SK-N-SH treated with all-trans-retinoic acid at 6 μM for 48 hours (cell line): ENCODE data around the gene NOP56.

Experiments
- ATAC-seq: fragments of 200-7000 bp; cut with Tn5 transposase; 3 replicates; pipeline ENCODE4 v1.9.1; 2020; ENCODE audit warnings: mild to moderate bottlenecking, moderate library complexity
- ARNTL ChIP-seq: fragments of 450-650 bp; formaldehyde crosslinking; IDR thresholded peaks from 2 replicates; pipeline ENCODE4 v1.5.0; 2020; ENCODE audit warnings: low read depth, mild to moderate bottlenecking, moderate library complexity, borderline replicate concordance
- BACH2 ChIP-seq: fragments of 250-450 bp; sonication (Bioruptor Pico); IDR thresholded peaks from 2 replicates; pipeline ENCODE4 v1.9.0; 2021; ENCODE audit warnings: mild to moderate bottlenecking, borderline replicate concordance
- CREB5 ChIP-seq: fragments of 250-450 bp; sonication (Bioruptor Pico); IDR thresholded peaks from 2 replicates; pipeline ENCODE4 v1.5.1; 2020; ENCODE audit warnings: low read depth, mild to moderate bottlenecking, moderate library complexity
- CSDC2 ChIP-seq: fragments of 250-450 bp; sonication (Bioruptor Pico); IDR thresholded peaks from 2 replicates; pipeline ENCODE4 v1.5.0; 2020; ENCODE audit warnings: mild to moderate bottlenecking, moderate library complexity
- CSRNP3 ChIP-seq: fragments of 250-450 bp; sonication (Bioruptor Pico); IDR thresholded peaks from 2 replicates; pipeline ENCODE4 v1.5.1; 2021; ENCODE audit warnings: mild to moderate bottlenecking, moderate library complexity
- ESRRG ChIP-seq: fragments of 250-450 bp; sonication (Bioruptor Pico); IDR thresholded peaks from 2 replicates; pipeline ENCODE4 v1.6.1; 2021; ENCODE audit warnings: mild to moderate bottlenecking
- GLIS3 ChIP-seq: fragments of 250-450 bp; sonication (Bioruptor Pico); IDR thresholded peaks from 2 replicates; pipeline ENCODE4 v1.5.0; 2020; ENCODE audit warnings: mild to moderate bottlenecking, moderate library complexity
- ISL1 ChIP-seq: fragments of 250-450 bp; sonication (Bioruptor Pico); IDR thresholded peaks from 2 replicates; pipeline ENCODE4 v2.1.2; 2022; ENCODE audit warnings: mild to moderate bottlenecking, moderate library complexity
- OSR1 ChIP-seq: fragments of 250-450 bp; sonication (Bioruptor Pico); IDR thresholded peaks from 2 replicates; pipeline ENCODE4 v1.8.0; 2022; ENCODE audit warnings: moderate library complexity, mild to moderate bottlenecking, inconsistent platforms
- PATZ1 ChIP-seq: fragments of 250-450 bp; sonication (Bioruptor Pico); IDR thresholded peaks from 2 replicates; pipeline ENCODE4 v1.8.0; 2020; ENCODE audit warnings: mild to moderate bottlenecking, moderate library complexity, borderline replicate concordance
- POU6F1 ChIP-seq: fragments of 250-450 bp; sonication (Bioruptor Pico); IDR thresholded peaks from 2 replicates; pipeline ENCODE4 v1.8.0; 2021; ENCODE audit warnings: low read depth, mild to moderate bottlenecking, moderate library complexity, borderline replicate concordance
- PPARA ChIP-seq: fragments of 250-450 bp; sonication (Bioruptor Pico); IDR thresholded peaks from 2 replicates; pipeline ENCODE4 v1.5.0; 2020; ENCODE audit warnings: mild to moderate bottlenecking, borderline replicate concordance
- SNAI2 ChIP-seq: fragments of 250-450 bp; sonication (Bioruptor Pico); IDR thresholded peaks from 2 replicates; pipeline ENCODE4 v1.5.0; 2020; ENCODE audit warnings: mild to moderate bottlenecking, moderate library complexity
- TOX ChIP-seq: fragments of 250-450 bp; sonication (Bioruptor Pico); IDR thresholded peaks from 2 replicates; pipeline ENCODE4 v1.8.0; 2021; ENCODE audit warnings: mild to moderate bottlenecking, moderate library complexity, borderline replicate concordance
- TSHZ2 ChIP-seq: fragments of 250-450 bp; sonication (Bioruptor Pico); IDR thresholded peaks from 2 replicates; pipeline ENCODE4 v1.5.0; 2020; ENCODE audit warnings: mild to moderate bottlenecking, moderate library complexity
- ZC3H10 ChIP-seq: fragments of 250-450 bp; sonication (Bioruptor Pico); IDR thresholded peaks from 2 replicates; pipeline ENCODE4 v1.5.1; 2021; ENCODE audit warnings: mild to moderate bottlenecking, moderate library complexity
- ZFP3 ChIP-seq: fragments of 250-450 bp; sonication (Bioruptor Pico); IDR thresholded peaks from 2 replicates; pipeline ENCODE4 v1.5.0; 2020; ENCODE audit warnings: mild to moderate bottlenecking, moderate library complexity
- ZFP30 ChIP-seq: fragments of 450-650 bp; formaldehyde crosslinking; IDR thresholded peaks from 2 replicates; pipeline ENCODE4 v1.5.0; 2022; ENCODE audit warnings: mild to moderate bottlenecking, moderate library complexity
- ZNF565 ChIP-seq: fragments of 450-650 bp; formaldehyde crosslinking; conservative IDR thresholded peaks from 2 replicates; pipeline ENCODE4 v1.5.0; 2020; ENCODE audit warnings: low read depth, mild to moderate bottlenecking, moderate library complexity
- ZNF70 ChIP-seq: fragments of 450-650 bp; formaldehyde crosslinking; IDR thresholded peaks from 2 replicates; pipeline ENCODE4 v1.5.0; 2020; ENCODE audit warnings: mild to moderate bottlenecking, moderate library complexity
- ZNF8 ChIP-seq: fragments of 450-650 bp; formaldehyde crosslinking; IDR thresholded peaks from 2 replicates; pipeline ENCODE4 v1.5.0; 2020; ENCODE audit warnings: mild to moderate bottlenecking, moderate library complexity

NOP56 gene

GRCh38 chr20:2690213-2690612 is 37.8 kb downstream of the NOP56 start:
- ATAC-seq: no peak
- no peak for TF ChIP-seq PPARA (CRISPR knock-in tag)
- no peak for TF ChIP-seq ZFP30 (CRISPR knock-in tag)
- TF ChIP-seq ZNF70 (CRISPR knock-in tag): no peak

- no peak for TF ChIP-seq PPARA (CRISPR knock-in tag)
- no peak for ATAC-seq
Measured at GRCh38 chr20:2690718-2691117, 38.3 kb downstream of the NOP56 start.

- ATAC-seq: no peak
- TF ChIP-seq CSRNP3 (CRISPR knock-in tag) (no peak), ESRRG (CRISPR knock-in tag) (no peak), ZFP3 (CRISPR knock-in tag) (no peak), ARNTL (CRISPR knock-in tag) (no peak), OSR1 (CRISPR knock-in tag) (no peak), ZNF8 (CRISPR knock-in tag) (no peak)
- TF ChIP-seq, all 23 proteins: peak for 0
Measured at GRCh38 chr20:2691127-2691526, 38.7 kb downstream of the NOP56 start.

GRCh38 chr20:2691663-2692035 is 39.2 kb downstream of the NOP56 start:
- TF ChIP-seq PATZ1 (no peak), ZFP30 (CRISPR knock-in tag) (no peak), GLIS3 (no peak), SNAI2 (CRISPR knock-in tag) (no peak), TOX (no peak), CSRNP3 (CRISPR knock-in tag) (no peak), BACH2 (no peak), POU6F1 (CRISPR knock-in tag) (no peak), TSHZ2 (CRISPR knock-in tag) (no peak), ZNF565 (CRISPR knock-in tag) (no peak), ISL1 (CRISPR knock-in tag) (no peak), ESRRG (CRISPR knock-in tag) (no peak), CSDC2 (CRISPR knock-in tag) (no peak), PPARA (CRISPR knock-in tag) (no peak), CREB5 (no peak), ZC3H10 (CRISPR knock-in tag) (no peak)
- no peak for ATAC-seq
